ENCODE measurements around the gene SGIP1. TPM values are rescaled to one million over a fixed set of nuclear protein-coding genes. Genes with fewer than 3 reads are reported as not detected.

Gene SGIP1
- total RNA-seq, 1 donor from 2014 or later: 4.2 TPM

- H3K36me3 ChIP-seq: no peaks in the 10 kb centered on the region
- no peak overlapping the region for H2AFZ ChIP-seq (replicated peaks)
- H3K27me3 Mint-ChIP-seq (ENCODE audit: insufficient read depth, low read depth): peaks cover 5% of the 10 kb centered on the region
- H3K27me3 ChIP-seq: no peaks in the 10 kb centered on the region
- no peak overlapping the region for H3K4me3 ChIP-seq
- TF ChIP-seq EZH2 (IDR thresholded peaks at IDR 0.05): no peak
- TF ChIP-seq CTCF (IDR thresholded peaks at IDR 0.05): no peak
- TF ChIP-seq EZH2phosphoT487 (IDR thresholded peaks at IDR 0.05): no peak
- peaks cover 9% of the 10 kb centered on the region for H3K4me1 ChIP-seq
- no peaks in the 10 kb centered on the region for H3K79me2 ChIP-seq (ENCODE audit: low read depth)
- H4K20me1 ChIP-seq (ENCODE audit: low read depth): no peaks in the 10 kb centered on the region
- H3K4me2 ChIP-seq: no peak overlapping the region
- no peaks in the 10 kb centered on the region for H3F3A ChIP-seq (ENCODE audit: low read depth)
- no peak overlapping the region for H3K27ac ChIP-seq
- H3K4me3 Mint-ChIP-seq: no peak overlapping the region
- peaks cover 6% of the 10 kb centered on the region for H3K4me1 Mint-ChIP-seq
- no peak overlapping the region for H3K9ac ChIP-seq
- no peaks in the 10 kb centered on the region for H3K36me3 Mint-ChIP-seq
- no peaks in the 10 kb centered on the region for H3K9me3 Mint-ChIP-seq
- no peak overlapping the region for H3K27ac Mint-ChIP-seq
- H3K9me3 ChIP-seq (ENCODE audit: low read depth): no peaks in the 10 kb centered on the region
- no peak for DNase-seq (ENCODE audit: low spot score)
These were observed 99.2 kb downstream of the SGIP1 start for GRCh38 chr1:66633159-66633558.

GRCh38 chr1:66637146-66637545 lies 103.2 kb downstream of the SGIP1 start:
- Mint-ChIP-seq H3K4me1 (peaks cover 7% of the 10 kb centered on the region), H3K4me3 (no peak overlapping the region), H3K27ac (no peak overlapping the region), H3K9me3 (no peaks in the 10 kb centered on the region), H3K36me3 (no peaks in the 10 kb centered on the region), H3K27me3 (ENCODE audit: insufficient read depth, low read depth) (peaks cover 3% of the 10 kb centered on the region)
- no peaks in the 10 kb centered on the region for H3K27me3 ChIP-seq
- no peaks in the 10 kb centered on the region for H3K79me2 ChIP-seq (ENCODE audit: low read depth)
- H3K4me3 ChIP-seq: no peak overlapping the region
- no peaks in the 10 kb centered on the region for H4K20me1 ChIP-seq (ENCODE audit: low read depth)
- H3K27ac ChIP-seq: no peak overlapping the region
- peaks cover 11% of the 10 kb centered on the region for H3K4me1 ChIP-seq
- no peaks in the 10 kb centered on the region for H3K36me3 ChIP-seq
- no peak overlapping the region for H2AFZ ChIP-seq (replicated peaks)
- H3F3A ChIP-seq (ENCODE audit: low read depth): no peaks in the 10 kb centered on the region
- no peak for DNase-seq (ENCODE audit: low spot score)
- H3K4me2 ChIP-seq: no peak overlapping the region
- no peaks in the 10 kb centered on the region for H3K9me3 ChIP-seq (ENCODE audit: low read depth)
- H3K9ac ChIP-seq: no peak overlapping the region
- TF ChIP-seq EZH2 (IDR thresholded peaks at IDR 0.05): no peak
- TF ChIP-seq CTCF (IDR thresholded peaks at IDR 0.05): no peak
- no peak for TF ChIP-seq EZH2phosphoT487 (IDR thresholded peaks at IDR 0.05)

- Histone ChIP-seq H4K20me1 (ENCODE audit: low read depth) (no peaks in the 10 kb centered on the region), H3K9ac (no peak overlapping the region), H3K79me2 (ENCODE audit: low read depth) (no peaks in the 10 kb centered on the region), H3K9me3 (ENCODE audit: low read depth) (no peaks in the 10 kb centered on the region), H3K4me2 (no peak overlapping the region), H3F3A (ENCODE audit: low read depth) (no peaks in the 10 kb centered on the region), H3K4me3 (no peak overlapping the region), H3K27me3 (no peaks in the 10 kb centered on the region), H3K27ac (no peak overlapping the region), H2AFZ (replicated peaks) (peak overlapping the region; percentile 59), H3K4me1 (peaks cover 4% of the 10 kb centered on the region), H3K36me3 (no peaks in the 10 kb centered on the region)
- Mint-ChIP-seq H3K4me3 (no peak overlapping the region), H3K4me1 (peaks cover 4% of the 10 kb centered on the region), H3K36me3 (no peaks in the 10 kb centered on the region), H3K27ac (no peak overlapping the region), H3K9me3 (no peaks in the 10 kb centered on the region), H3K27me3 (ENCODE audit: insufficient read depth, low read depth) (no peaks in the 10 kb centered on the region)
- TF ChIP-seq CTCF (IDR thresholded peaks at IDR 0.05) (no peak), EZH2phosphoT487 (IDR thresholded peaks at IDR 0.05) (no peak), EZH2 (IDR thresholded peaks at IDR 0.05) (no peak)
- no peak for DNase-seq (ENCODE audit: low spot score)
These were observed 108.0 kb downstream of the SGIP1 start for GRCh38 chr1:66641891-66642473.

Measured in neural progenitor cell (in vitro differentiated cells).